ENCODE results near the gene XYLT2.
"Not testable (repeated sequence)": the region's sequence is repeated elsewhere in the genome, so short reads cannot be mapped to it uniquely, and the experiment has no call there.

Gene XYLT2

DNA sequence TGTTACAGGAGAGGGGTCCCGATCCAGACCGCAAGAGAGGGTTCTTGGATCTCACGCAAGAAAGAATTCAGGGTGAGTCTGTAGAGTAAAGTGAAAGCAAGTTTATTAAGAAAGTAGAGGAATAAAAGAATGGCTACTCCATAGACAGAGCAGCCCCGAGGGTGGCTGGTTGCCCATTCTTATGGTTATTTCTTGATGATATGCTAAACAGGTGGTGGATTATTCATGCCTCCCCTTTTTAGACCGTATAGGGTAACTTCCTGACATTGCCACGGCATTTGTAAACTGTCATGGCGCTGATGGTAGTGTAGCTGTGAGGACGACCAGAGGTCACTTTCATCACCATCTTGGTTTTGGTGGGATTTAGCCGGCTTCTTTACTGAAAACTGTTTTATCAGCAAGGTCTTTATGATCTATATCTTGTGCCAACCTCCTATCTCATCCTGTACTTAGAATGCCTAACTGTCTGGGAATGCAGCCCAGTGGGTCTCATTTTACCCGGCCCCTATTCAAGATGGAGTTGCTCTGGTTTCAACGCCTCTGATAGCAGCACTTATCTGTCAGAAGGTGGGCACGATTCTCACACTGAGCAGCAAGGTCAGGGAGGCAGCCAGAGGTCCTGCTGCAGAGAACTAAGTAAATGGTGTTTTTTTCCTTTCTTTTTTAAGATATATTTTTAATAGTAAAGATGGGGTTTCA, 26.5 kb upstream of the XYLT2 start:
- DNase-seq (ENCODE audit: low spot score): no peak

DNA sequence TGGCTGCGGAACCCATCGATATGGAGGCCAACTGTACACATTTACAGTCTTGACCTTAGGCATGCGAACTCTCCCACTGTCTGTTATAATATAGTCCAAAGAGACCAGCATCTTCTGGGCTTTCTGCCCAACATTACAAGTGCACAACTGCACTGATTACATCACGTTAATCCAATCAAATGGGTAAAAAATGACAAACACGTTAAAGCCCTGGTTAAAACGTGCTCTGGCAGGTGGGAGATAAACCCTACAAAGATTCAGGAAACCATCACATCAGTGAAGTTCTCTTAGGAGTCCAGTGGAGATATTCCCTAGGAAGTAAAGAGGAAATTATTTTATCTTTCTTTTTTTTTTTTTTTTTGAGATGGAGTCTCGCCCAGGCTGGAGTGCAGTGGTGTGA, 23.7 kb upstream of the XYLT2 start:
- DNase-seq (ENCODE audit: low spot score): no peak

DNA sequence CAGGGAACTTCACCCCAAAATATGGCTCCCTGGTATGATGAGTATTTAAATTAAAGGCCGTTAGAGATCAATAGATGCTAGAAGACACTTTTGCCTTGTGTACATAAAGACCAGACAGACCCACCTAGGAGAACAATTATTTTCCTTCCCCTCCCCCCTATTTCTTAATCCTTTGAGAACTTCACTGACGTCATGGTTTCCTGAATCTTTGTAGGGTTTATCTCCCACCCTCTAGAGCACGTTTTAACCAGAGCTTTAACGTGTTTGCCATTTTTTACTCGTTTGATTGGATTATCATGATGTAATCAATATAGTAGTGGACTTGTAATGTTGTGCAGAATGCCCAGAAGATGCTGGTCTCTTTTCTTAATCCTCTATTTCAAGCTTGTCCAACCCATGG, 22.9 kb upstream of the XYLT2 start:
- DNase-seq (ENCODE audit: low spot score): no peak

GRCh38 chr17:50325906-50326305, 20.0 kb upstream of the XYLT2 start:
- no peak for DNase-seq (ENCODE audit: low spot score)

DNA sequence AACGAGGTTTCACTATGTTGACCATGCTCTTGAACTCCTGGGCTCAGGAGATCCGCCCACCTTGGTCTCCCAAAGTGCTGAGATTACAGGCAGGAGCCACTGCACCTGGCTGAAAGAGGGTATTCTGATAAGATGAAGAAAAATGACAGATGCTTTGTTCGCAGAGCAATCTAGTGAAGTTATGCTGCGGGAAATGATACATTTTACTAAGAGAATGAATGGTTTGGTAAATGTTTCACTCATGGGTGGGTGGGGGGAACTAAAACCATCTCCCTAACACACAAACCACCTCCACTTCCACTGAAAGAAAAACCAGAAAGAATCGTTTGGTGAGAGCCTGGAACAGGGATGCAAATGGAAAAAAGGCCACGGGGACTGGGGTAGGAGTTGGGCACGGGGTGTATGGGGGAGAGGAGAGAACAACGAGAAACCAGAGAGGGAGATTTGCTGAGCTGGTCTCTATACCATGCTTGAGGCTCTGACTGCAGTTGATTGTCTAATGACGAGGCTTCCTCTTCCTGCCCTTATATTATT, 19.0 kb upstream of the XYLT2 start:
- no peak for DNase-seq (ENCODE audit: low spot score)

- no peak for DNase-seq (ENCODE audit: low spot score)
Observed at GRCh38 chr17:50328363-50329325, 17.3 kb upstream of the XYLT2 start.

DNA sequence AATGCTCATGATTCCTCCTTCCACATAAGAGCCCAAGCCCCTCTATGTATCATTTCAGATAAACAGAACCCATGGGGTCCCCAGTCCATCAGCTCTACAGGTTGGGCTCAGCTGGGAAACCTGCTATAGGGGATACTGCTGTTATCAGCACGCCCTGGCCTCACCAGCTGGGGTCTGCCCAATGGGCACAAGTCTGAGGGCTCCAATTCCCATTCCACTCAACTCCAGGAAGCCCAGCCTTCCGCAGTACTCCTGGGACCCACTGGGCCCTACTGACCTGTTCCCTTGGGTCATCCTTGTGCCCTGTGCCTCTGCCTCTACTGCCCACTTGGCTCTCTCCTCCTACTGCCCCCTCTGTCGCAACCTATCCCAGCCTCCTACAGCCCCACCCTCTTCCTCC, 16.2 kb upstream of the XYLT2 start:
- no peak for DNase-seq (ENCODE audit: low spot score)

DNA sequence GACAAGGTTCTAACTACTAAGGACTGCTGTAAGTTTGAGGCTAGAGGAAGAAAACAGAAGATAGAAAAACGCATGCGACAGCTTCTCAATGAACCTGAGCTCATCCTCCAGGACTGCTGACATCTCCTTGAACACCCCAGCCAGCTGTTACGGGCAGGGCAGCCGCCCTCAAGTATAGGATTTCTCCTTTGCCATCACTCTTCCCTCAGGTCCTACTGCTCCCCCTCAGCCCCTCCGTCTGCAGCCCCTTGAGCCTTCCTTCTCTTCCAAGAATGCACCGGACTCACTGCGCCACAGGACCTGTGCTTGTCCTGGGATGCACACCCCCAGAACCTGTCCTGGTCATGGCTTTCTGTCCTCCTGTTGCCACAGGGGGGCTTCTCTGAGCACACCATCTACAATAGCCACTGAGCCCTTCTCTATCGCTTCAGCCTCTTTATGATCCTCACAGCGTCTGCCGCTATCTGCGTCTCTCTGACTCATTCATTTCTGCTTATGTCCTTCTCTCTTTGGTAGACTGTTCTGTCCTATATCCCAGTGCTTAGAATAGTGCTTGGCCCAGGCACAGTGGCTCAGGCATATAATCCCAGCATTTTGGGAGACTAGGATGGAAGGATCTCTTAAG, 15.7 kb upstream of the XYLT2 start:
- DNase-seq (ENCODE audit: low spot score): no peak

DNA sequence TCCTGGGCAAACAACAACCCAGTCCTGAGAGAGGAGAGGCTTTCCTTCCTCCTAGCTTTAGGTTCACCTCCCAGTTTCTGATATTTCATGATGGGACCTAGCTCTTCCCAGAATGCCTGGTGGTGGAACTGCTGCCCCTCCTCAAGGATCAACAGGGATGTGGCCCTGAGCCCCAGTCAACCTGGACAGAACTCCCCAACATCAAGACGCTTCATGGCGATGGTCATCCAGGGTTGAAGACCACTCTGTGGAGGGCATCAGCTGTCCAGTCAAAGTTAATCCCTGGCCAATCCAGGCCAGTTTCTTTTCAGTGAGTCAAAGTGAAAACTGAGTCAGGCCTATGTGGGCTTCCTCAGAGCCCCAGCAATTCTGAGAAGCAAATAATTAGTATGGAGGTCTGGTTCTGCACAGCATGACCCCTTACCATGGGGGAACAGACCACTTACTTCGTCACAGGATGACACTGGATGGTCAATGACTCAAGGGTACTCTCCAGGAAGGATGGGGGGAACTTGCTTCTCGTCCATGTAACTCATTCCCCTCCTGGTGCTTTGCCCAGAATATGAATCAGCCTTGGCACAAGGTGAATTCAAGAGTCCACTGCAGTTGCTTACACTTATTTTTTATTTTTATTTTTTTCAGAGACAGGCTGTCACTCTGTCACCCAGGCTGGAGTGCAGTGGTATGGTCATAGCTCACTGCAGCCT, 14.7 kb upstream of the XYLT2 start:
- DNase-seq (ENCODE audit: low spot score): no peak

GRCh38 chr17:50332196-50332595, 13.7 kb upstream of the XYLT2 start:
- DNase-seq (ENCODE audit: low spot score): no peak

GRCh38 chr17:50333291-50334057, 12.5 kb upstream of the XYLT2 start:
- not testable (repeated sequence) for DNase-seq (ENCODE audit: low spot score)

DNA sequence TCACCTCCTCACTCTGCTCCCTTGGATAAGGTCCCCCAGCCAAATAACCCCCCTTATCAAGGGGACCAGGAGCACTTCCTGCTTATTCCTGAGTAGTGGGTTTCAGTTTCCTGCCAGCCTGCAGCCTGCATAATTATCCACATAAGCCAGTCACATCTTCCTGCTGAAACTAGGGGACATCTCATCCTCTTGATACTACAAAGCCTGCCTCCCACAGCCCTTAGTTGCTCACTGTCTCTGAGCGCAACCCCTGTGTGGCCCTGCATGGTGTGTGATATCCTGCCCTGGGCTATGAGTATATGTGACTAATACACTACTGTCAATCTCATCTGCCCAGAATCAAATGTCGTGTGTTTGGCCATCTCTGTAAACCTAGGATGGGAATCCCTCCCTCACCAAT, 8.0 kb upstream of the XYLT2 start:
- no peak for DNase-seq (ENCODE audit: low spot score)

DNA sequence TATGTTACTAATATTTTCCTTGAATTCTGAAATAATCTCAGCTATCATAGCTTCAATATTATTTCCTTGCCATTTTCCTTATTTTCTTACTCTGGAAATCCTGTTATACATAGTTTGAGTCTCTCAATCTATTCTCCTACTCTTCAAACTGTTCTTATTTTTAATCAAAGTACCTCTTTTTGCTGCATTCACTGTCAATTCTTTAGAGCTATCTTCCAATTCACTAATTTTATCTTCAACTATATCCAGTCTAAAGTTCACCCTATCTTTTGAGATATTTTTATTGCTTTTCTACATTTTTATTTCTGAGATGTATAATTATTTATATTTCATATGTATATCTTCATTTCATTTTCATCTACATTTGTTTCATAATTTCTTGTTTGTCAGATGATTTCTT, 7.3 kb upstream of the XYLT2 start:
- no peak for DNase-seq (ENCODE audit: low spot score)

DNA sequence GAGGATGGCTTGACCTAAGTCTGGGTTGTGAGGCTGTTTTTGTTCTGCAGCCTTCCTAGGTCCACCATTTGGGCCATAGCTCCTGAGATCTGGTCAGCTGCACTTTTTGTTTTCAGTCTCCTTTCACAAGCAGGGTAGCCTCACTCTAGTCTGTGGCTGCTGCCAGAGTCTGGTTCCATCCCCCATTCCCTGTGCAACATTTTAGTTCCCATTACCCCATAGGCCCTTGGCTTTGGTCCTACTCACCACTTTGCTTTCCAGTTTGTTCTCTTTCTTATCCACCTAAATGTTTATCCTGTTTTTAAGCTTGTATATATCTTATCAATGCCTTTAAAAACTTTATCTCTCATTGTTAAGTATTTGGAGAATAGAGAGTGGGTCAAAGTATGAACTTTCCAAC, 6.5 kb upstream of the XYLT2 start:
- DNase-seq (ENCODE audit: low spot score): no peak

DNA sequence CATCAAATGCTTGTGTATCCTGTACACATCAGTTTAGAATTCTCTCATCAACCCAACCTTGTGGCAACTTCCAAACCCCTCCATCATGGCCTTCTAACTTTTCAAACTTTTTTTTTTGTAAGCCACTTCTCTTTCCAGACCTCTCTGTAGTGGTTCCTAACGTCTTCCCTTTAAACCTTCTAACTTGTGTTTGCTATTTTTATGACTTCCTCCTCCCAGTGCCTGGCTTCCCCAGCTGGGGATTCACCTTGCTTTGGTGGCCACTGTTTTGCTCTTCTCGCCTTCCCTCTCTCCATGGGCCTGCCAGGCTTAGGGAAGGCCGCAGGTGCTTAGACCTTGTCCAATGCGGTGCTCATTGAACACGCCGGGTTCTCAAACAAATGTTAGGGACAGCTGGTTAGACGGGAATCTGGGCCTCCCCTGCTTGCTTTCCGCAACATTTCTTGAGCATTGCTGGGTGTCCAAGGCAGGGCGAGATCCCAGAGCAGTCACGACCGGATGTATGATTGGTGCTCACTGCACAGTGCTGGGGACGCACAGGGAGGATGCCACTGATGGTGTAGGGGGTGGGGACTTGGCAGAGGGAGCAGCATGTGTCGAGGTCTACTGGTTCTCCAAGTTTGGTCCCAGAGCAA, 1.1 kb upstream of the XYLT2 start:
- no peak for DNase-seq (ENCODE audit: low spot score)

GRCh38 chr17:50346313-50347116, 589 bp downstream of the XYLT2 start:
- DNase-seq (ENCODE audit: low spot score): no peak

GRCh38 chr17:50347117-50347893, 1.4 kb downstream of the XYLT2 start:
- no peak for DNase-seq (ENCODE audit: low spot score)

DNA sequence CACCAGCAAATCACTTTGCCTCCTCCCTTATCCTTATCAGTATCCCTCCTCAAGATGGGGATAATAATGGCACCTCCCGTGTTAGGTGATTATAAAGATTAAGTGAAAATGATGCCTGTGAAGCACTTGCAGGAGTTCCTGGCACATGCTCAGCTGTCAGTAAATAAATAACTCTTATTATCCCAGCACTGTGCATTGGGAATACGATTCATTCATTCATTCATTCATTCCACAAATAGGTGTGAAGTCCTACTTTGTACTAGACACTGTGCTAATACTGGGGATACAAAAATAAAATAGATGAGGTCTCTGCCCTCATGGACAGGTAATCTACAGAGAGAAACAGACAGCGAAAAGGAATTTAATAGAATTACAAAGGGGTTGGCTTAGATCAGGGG, 2.0 kb downstream of the XYLT2 start:
- no peak for DNase-seq (ENCODE audit: low spot score)
